Panc1 (cell line): Measurements from ENCODE around the gene AGPAT4. TPM values are rescaled to one million over a fixed set of nuclear protein-coding genes. Genes with fewer than 3 reads are reported as not detected.

Experiments used
- ATAC-seq: fragments of 200-7000 bp; cut with Tn5 transposase; 2 replicates; pipeline ENCODE4 v1.9.1; 2020; ENCODE audit warnings: mild to moderate bottlenecking, moderate library complexity
- BruUV-seq: library from RNA; stranded (reverse); fragments of 400-500 nt; replicated peaks from 2 replicates; lab custom pipeline; 2021; lab: Mats Ljungman, UMichigan
- CTCF ChIA-PET: fragments of 300-600 bp; sonication (Branson Sonifier 250); formaldehyde crosslinking; loops from one replicate; lab custom pipeline; 2022; ENCODE audit warnings: antibody characterized with exemption; lab: Charles Lee
- POLR2A ChIA-PET: fragments of 300-600 bp; sonication (Branson Sonifier 250); formaldehyde crosslinking; loops from one replicate; lab custom pipeline; 2022; ENCODE audit warnings: antibody characterized with exemption; lab: Charles Lee
- DNase-seq: peaks from one replicate; pipeline ENCODE4 v3.0.0-alpha.2; 2010; ENCODE audit warnings: low read depth, low spot score
- H3K27ac ChIP-seq: 2 replicates; pipeline ENCODE4 v1.5.1; 2011; ENCODE audit warnings: mild to moderate bottlenecking, low read length, inconsistent platforms
- H3K27me3 ChIP-seq: fragments of 200-500 bp; sonication (Bioruptor generic); 2 replicates; pipeline ENCODE4 v1.6.0; 2014; ENCODE audit warnings: low read length, inconsistent platforms; ENCODE audit not compliant: control insufficient read depth, insufficient read depth
- H3K36me3 ChIP-seq: fragments of 200-500 bp; sonication (Bioruptor generic); 2 replicates; pipeline ENCODE4 v1.5.1; 2014; ENCODE audit warnings: inconsistent platforms, mild to moderate bottlenecking, low read length, moderate library complexity; ENCODE audit not compliant: control insufficient read depth, insufficient read depth
- H3K4me1 ChIP-seq: 2 replicates; pipeline ENCODE4 v1.5.1; 2011; ENCODE audit warnings: inconsistent platforms, mild to moderate bottlenecking, low read length, moderate library complexity; ENCODE audit not compliant: control insufficient read depth, insufficient read depth
- H3K4me3 ChIP-seq, 2 experiments: 2 replicates each; pipeline ENCODE4 v1.5.1; 2011 to 2012; ENCODE audit warnings: low read depth in 2 of 2, low read length in 2 of 2, mild to moderate bottlenecking in 2 of 2, inconsistent platforms in 1 of 2, moderate library complexity in 1 of 2
- H3K9me3 ChIP-seq: fragments of 200-500 bp; sonication (Bioruptor generic); 2 replicates; pipeline ENCODE4 v1.5.1; 2014; ENCODE audit warnings: low read depth, mild to moderate bottlenecking, inconsistent platforms, low read length, moderate library complexity; ENCODE audit not compliant: control insufficient read depth, insufficient read depth
- CTCF ChIP-seq: fragments of 450-650 bp; IDR thresholded peaks from 2 replicates; pipeline ENCODE4 v1.5.1; 2017; ENCODE audit warnings: mild to moderate bottlenecking
- POLR2AphosphoS5 ChIP-seq: IDR thresholded peaks from 2 replicates; pipeline ENCODE4 v1.6.1; 2012; ENCODE audit warnings: mild to moderate bottlenecking, low read depth, low read length, moderate library complexity
- REST ChIP-seq, 2 experiments: IDR thresholded peaks; 2 replicates each; pipeline ENCODE4 v1.6.1; 2011 to 2012; ENCODE audit warnings: low read depth in 2 of 2, control low read depth in 1 of 2, low read length in 1 of 2, mild to moderate bottlenecking in 1 of 2, moderate library complexity in 1 of 2; ENCODE audit not compliant: insufficient read depth in 1 of 2
- SIN3A ChIP-seq: IDR thresholded peaks from 2 replicates; pipeline ENCODE4 v1.6.1; 2012; ENCODE audit warnings: low read depth, mild to moderate bottlenecking, low read length, moderate library complexity, borderline replicate concordance; ENCODE audit not compliant: insufficient read depth
- TCF7L2 ChIP-seq: IDR thresholded peaks from 2 replicates; pipeline ENCODE4 v1.6.1; 2011; ENCODE audit warnings: mild to moderate bottlenecking, low read depth, low read length, inconsistent platforms
- in situ Hi-C: cut with HindIII; loops from 2 replicates; pipeline ENCODE4 v1.10.0; 2016; ENCODE audit warnings: low sequenced_read_pairs, low pct_unique_long_range_greater_than_20kb
- intact Hi-C: fragments of 100-400 bp; cut with micrococcal nuclease; formaldehyde crosslinking; loops from one replicate; pipeline ENCODE4 v1.10.0; 2022; ENCODE audit not compliant: unreplicated experiment
- total RNA-seq: library from RNA; stranded (reverse); gene quantifications from one replicate; pipeline ENCODE4 v1.2.1, GENCODE V29; 2021; ENCODE audit not compliant: unreplicated experiment

Gene AGPAT4
- total RNA-seq, 1 experiment from 2014 or later = 12.9 TPM

GRCh38 chr6:161299726-161300125 is 25.9 kb upstream of the AGPAT4 start:
- POLR2A ChIA-PET = no interaction called here
- intact Hi-C loops = no loop called here

GRCh38 chr6:161295784-161296183 is 21.9 kb upstream of the AGPAT4 start:
- BruUV-seq = no TSS peak
- Histone ChIP-seq H3K4me3 (no peak overlapping the region), H3K27me3 (no peaks in the 10 kb centered on the region), H3K27ac (no peak overlapping the region), H3K36me3 (no peaks in the 10 kb centered on the region), H3K9me3 (no peaks in the 10 kb centered on the region; the same call in 1 of the 2 replicates), H3K4me1 (no peaks in the 10 kb centered on the region)
- intact Hi-C loops = no loop called here
- POLR2A ChIA-PET = no interaction called here
- DNase-seq (no peak), ATAC-seq (no peak)
- CTCF ChIA-PET = no interaction called here
- in situ Hi-C loops = no loop called here
- TF ChIP-seq CTCF (no peak), TCF7L2 (no peak), POLR2AphosphoS5 (no peak), SIN3A (no peak), REST (IDR thresholded peaks at IDR 0.05; ENCODE audit: insufficient read depth in 1 of 2, low read depth in 2 of 2, low read length in 1 of 2) (no peak)

More at GRCh38 chr6:161299726-161300125, 25.9 kb upstream of the AGPAT4 start:
- CTCF ChIA-PET = no interaction called here
- no peaks in the 10 kb centered on the region for H3K4me1 ChIP-seq
- in situ Hi-C loops = no loop called here
- no TSS peak for BruUV-seq
- H3K4me3 ChIP-seq = no peak overlapping the region
- H3K9me3 ChIP-seq = no peaks in the 10 kb centered on the region; the same call in 1 of the 2 replicates
- DNase-seq (no peak), ATAC-seq (no peak)
- H3K27ac ChIP-seq = no peak overlapping the region
- TF ChIP-seq TCF7L2 (no peak), CTCF (no peak), REST (IDR thresholded peaks at IDR 0.05; ENCODE audit: insufficient read depth in 1 of 2, low read depth in 2 of 2, low read length in 1 of 2) (no peak), SIN3A (no peak)
- no peaks in the 10 kb centered on the region for H3K36me3 ChIP-seq
- H3K27me3 ChIP-seq = no peaks in the 10 kb centered on the region
